ENCODE measurements around the gene CCR7. TPM values are rescaled to one million over a fixed set of nuclear protein-coding genes. Genes with fewer than 3 reads are reported as not detected.

The CCR7 gene
- total RNA-seq, 1 experiment from 2014 or later: 0.57 TPM

- TF ChIP-seq, protein P1, sequence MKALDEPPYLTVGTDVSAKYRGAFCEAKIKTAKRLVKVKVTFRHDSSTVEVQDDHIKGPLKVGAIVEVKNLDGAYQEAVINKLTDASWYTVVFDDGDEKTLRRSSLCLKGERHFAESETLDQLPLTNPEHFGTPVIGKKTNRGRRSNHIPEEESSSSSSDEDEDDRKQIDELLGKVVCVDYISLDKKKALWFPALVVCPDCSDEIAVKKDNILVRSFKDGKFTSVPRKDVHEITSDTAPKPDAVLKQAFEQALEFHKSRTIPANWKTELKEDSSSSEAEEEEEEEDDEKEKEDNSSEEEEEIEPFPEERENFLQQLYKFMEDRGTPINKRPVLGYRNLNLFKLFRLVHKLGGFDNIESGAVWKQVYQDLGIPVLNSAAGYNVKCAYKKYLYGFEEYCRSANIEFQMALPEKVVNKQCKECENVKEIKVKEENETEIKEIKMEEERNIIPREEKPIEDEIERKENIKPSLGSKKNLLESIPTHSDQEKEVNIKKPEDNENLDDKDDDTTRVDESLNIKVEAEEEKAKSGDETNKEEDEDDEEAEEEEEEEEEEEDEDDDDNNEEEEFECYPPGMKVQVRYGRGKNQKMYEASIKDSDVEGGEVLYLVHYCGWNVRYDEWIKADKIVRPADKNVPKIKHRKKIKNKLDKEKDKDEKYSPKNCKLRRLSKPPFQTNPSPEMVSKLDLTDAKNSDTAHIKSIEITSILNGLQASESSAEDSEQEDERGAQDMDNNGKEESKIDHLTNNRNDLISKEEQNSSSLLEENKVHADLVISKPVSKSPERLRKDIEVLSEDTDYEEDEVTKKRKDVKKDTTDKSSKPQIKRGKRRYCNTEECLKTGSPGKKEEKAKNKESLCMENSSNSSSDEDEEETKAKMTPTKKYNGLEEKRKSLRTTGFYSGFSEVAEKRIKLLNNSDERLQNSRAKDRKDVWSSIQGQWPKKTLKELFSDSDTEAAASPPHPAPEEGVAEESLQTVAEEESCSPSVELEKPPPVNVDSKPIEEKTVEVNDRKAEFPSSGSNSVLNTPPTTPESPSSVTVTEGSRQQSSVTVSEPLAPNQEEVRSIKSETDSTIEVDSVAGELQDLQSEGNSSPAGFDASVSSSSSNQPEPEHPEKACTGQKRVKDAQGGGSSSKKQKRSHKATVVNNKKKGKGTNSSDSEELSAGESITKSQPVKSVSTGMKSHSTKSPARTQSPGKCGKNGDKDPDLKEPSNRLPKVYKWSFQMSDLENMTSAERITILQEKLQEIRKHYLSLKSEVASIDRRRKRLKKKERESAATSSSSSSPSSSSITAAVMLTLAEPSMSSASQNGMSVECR (CRISPR knock-in tag; IDR thresholded peaks at IDR 0.05; ENCODE audit: borderline replicate concordance): no peak
- TF ChIP-seq NFATC4 (CRISPR knock-in tag; IDR thresholded peaks at IDR 0.05) (no peak), ATF2 (CRISPR knock-in tag; IDR thresholded peaks at IDR 0.05; ENCODE audit: borderline replicate concordance, low read depth) (no peak), MYBL2 (CRISPR knock-in tag; IDR thresholded peaks at IDR 0.05) (no peak)
Measured at GRCh38 chr17:40528692-40529417, 36.4 kb downstream of the CCR7 start (continued).

DNA sequence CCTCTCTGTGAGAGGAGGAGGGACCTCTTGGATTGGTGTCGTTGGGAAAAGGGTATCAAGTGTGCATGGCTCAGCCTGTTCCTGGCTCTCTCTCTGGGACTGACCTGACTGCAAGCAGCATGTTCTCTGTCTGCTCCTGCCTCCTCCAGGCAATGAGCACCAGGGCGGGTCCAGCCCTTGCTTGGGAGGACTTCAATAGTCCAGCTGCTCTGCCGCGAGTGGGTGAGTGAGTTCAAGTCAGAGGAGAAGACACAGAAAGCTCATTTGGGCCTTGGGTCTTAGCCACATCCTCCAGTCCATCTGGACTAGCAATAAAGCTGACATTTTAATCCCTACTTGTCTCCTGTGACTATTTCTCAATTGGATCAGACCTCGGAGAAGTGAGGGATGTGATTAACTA lies 38.6 kb downstream of the CCR7 start:
- Mint-ChIP-seq H3K4me1 (peaks cover 9% of the 10 kb centered on the region), H3K27ac (no peak overlapping the region; the same call in 1 of the 2 replicates), H3K27me3 (ENCODE audit: low read depth) (peaks cover 3% of the 10 kb centered on the region), H3K4me3 (no peak overlapping the region), H3K36me3 (peaks cover 14% of the 10 kb centered on the region), H3K9me3 (peaks cover 15% of the 10 kb centered on the region)
- CTCF ChIA-PET: interaction anchor here (1.8 to 2.6 kb wide), 2 partner anchors 50 to 83 kb away, joined by 8 to 10 read pairs; partner anchors contain the start of gene IGFBP4
- ATAC-seq: no peak
- POLR2A ChIA-PET: no interaction called here
- no peak for DNase-seq (ENCODE audit: low spot score)
- TF ChIP-seq USF1 (CRISPR knock-in tag; IDR thresholded peaks at IDR 0.05) (no peak), ZNF219 (CRISPR knock-in tag; IDR thresholded peaks at IDR 0.05; ENCODE audit: borderline replicate concordance) (no peak), CREB1 (CRISPR knock-in tag; IDR thresholded peaks at IDR 0.05) (no peak), GTF2I (CRISPR knock-in tag; conservative IDR thresholded peaks at IDR 0.05) (no peak), NFYB (CRISPR knock-in tag; conservative IDR thresholded peaks at IDR 0.05; ENCODE audit: low read depth) (no peak), CREM (CRISPR knock-in tag; IDR thresholded peaks at IDR 0.05) (no peak), ZNF423 (CRISPR knock-in tag; IDR thresholded peaks at IDR 0.05) (no peak), ATF6 (CRISPR knock-in tag; IDR thresholded peaks at IDR 0.05) (no peak), E2F4 (CRISPR knock-in tag; IDR thresholded peaks at IDR 0.05; ENCODE audit: borderline replicate concordance, low read depth) (no peak), ZNF263 (CRISPR knock-in tag; IDR thresholded peaks at IDR 0.05; ENCODE audit: low read depth) (no peak), TCF7 (CRISPR knock-in tag; IDR thresholded peaks at IDR 0.05; ENCODE audit: low read depth) (no peak), SMAD4 (CRISPR knock-in tag; IDR thresholded peaks at IDR 0.05) (no peak)
- TF ChIP-seq, protein P2, sequence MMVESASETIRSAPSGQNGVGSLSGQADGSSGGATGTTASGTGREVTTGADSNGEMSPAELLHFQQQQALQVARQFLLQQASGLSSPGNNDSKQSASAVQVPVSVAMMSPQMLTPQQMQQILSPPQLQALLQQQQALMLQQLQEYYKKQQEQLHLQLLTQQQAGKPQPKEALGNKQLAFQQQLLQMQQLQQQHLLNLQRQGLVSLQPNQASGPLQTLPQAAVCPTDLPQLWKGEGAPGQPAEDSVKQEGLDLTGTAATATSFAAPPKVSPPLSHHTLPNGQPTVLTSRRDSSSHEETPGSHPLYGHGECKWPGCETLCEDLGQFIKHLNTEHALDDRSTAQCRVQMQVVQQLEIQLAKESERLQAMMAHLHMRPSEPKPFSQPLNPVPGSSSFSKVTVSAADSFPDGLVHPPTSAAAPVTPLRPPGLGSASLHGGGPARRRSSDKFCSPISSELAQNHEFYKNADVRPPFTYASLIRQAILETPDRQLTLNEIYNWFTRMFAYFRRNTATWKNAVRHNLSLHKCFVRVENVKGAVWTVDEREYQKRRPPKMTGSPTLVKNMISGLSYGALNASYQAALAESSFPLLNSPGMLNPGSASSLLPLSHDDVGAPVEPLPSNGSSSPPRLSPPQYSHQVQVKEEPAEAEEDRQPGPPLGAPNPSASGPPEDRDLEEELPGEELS (CRISPR knock-in tag; IDR thresholded peaks at IDR 0.05): no peak
- TF ChIP-seq, protein P3, sequence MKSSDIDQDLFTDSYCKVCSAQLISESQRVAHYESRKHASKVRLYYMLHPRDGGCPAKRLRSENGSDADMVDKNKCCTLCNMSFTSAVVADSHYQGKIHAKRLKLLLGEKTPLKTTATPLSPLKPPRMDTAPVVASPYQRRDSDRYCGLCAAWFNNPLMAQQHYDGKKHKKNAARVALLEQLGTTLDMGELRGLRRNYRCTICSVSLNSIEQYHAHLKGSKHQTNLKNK (CRISPR knock-in tag; IDR thresholded peaks at IDR 0.05): no peak
- TF ChIP-seq, protein P4, sequence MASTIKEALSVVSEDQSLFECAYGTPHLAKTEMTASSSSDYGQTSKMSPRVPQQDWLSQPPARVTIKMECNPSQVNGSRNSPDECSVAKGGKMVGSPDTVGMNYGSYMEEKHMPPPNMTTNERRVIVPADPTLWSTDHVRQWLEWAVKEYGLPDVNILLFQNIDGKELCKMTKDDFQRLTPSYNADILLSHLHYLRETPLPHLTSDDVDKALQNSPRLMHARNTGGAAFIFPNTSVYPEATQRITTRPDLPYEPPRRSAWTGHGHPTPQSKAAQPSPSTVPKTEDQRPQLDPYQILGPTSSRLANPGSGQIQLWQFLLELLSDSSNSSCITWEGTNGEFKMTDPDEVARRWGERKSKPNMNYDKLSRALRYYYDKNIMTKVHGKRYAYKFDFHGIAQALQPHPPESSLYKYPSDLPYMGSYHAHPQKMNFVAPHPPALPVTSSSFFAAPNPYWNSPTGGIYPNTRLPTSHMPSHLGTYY (CRISPR knock-in tag; IDR thresholded peaks at IDR 0.05): no peak
